Measurements from ENCODE around the gene NSUN4.
"Not testable (repeated sequence)": the region's sequence is repeated elsewhere in the genome, so short reads cannot be mapped to it uniquely, and the experiment has no call there.

- not testable (repeated sequence) for TF ChIP-seq CTCF, POLR2A, POLR2AphosphoS5 (IDR thresholded peaks at IDR 0.05)
These were observed 15.1 kb upstream of the NSUN4 start for GRCh38 chr1:46325285-46326076.
